ENCODE data around the gene TMEM40. TPM values are rescaled to one million over a fixed set of nuclear protein-coding genes. Genes with fewer than 3 reads are reported as not detected.

The TMEM40 gene
- total and polyA plus RNA-seq, 9 donors: 0.11 to 0.80 (median 0.20) TPM; not detected in 6

- Histone ChIP-seq H3K36me3 (no peaks in the 10 kb centered on the region), H3K27ac (no peak overlapping the region)
- intact Hi-C loops (cut with DNase I): no loop called here
Measured at GRCh38 chr3:12803371-12803770, 44.3 kb upstream of the TMEM40 start.

GRCh38 chr3:12799525-12800440 lies 40.7 kb upstream of the TMEM40 start:
- Histone ChIP-seq H3K4me1 (ENCODE audit: insufficient read depth) (peaks cover 2% of the 10 kb centered on the region), H3K4me3 (no peak overlapping the region), H3K27me3 (no peaks in the 10 kb centered on the region), H3K9me3 (no peaks in the 10 kb centered on the region), H3K36me3 (no peaks in the 10 kb centered on the region), H3K27ac (no peak overlapping the region)
- 88 to 92% (median 91%) methylated on average over 7 of the region's 7 CpGs for WGBS, 3 donors
- peak in 1 of 5 donors; percentile 29 for DNase-seq
- intact Hi-C loops (cut with DNase I): no loop called here
- TF ChIP-seq POLR2A (IDR thresholded peaks at IDR 0.05) (no peak), CTCF (IDR thresholded peaks at IDR 0.05) (no peak), EP300 (IDR thresholded peaks at IDR 0.05) (no peak)

More at GRCh38 chr3:12803371-12803770, 44.3 kb upstream of the TMEM40 start:
- DNase-seq: peak in 1 of 5 donors; percentile 18
- H3K27me3 ChIP-seq: no peaks in the 10 kb centered on the region
- no peaks in the 10 kb centered on the region for H3K9me3 ChIP-seq
- TF ChIP-seq CTCF (IDR thresholded peaks at IDR 0.05) (no peak), EP300 (IDR thresholded peaks at IDR 0.05) (no peak), POLR2A (IDR thresholded peaks at IDR 0.05) (no peak)
- no peak overlapping the region for H3K4me3 ChIP-seq
- 95 to 97% (median 96%) methylated on average over 12 of the region's 12 CpGs for WGBS, 3 donors
- no peaks in the 10 kb centered on the region for H3K4me1 ChIP-seq (ENCODE audit: insufficient read depth)

DNA sequence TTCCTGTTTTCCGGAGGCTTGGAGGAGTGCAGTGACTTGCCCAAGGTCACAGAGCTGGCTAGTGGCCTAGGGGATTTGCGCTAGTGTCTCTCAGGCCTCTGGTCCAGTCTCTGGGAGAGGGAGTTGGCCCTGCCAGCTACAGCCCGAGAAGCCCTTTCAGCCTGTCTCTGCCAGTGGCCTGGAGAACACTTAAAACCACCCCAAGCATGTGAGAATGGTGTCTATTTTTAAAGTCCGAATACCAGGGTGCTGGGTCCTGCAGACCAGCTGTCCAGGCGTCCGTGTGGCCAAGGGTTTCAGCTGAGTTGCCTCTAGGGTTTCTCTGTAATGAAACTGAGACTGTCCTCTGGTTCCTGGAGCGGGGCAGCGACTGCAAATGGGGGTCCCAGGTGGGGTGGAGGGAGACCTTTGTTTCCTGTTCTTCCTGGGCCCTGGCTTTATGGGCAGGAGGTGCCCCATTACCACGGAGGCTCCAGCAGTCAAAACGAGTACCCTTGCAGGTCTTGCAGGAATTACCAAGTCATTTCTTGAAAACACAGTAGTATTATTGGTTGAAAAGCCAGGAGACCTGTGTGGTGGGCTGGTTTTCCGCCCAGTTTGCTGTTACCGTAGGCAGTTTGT lies 39.6 kb upstream of the TMEM40 start:
- peaks cover 2% of the 10 kb centered on the region for H3K4me1 ChIP-seq (ENCODE audit: insufficient read depth)
- peak in 1 of 5 donors; percentile 30 for DNase-seq
- no peaks in the 10 kb centered on the region for H3K9me3 ChIP-seq
- TF ChIP-seq EP300 (IDR thresholded peaks at IDR 0.05) (no peak), CTCF (IDR thresholded peaks at IDR 0.05) (no peak), POLR2A (IDR thresholded peaks at IDR 0.05) (no peak)
- peak overlapping the region in 1 of 2 donors; percentile 79 for H3K27ac ChIP-seq
- H3K36me3 ChIP-seq: no peaks in the 10 kb centered on the region
- 52 to 57% (median 52%) methylated on average over 12 of the region's 12 CpGs for WGBS, 3 donors
- no peak overlapping the region for H3K4me3 ChIP-seq
- no peaks in the 10 kb centered on the region for H3K27me3 ChIP-seq
- intact Hi-C loops (cut with DNase I): no loop called here

GRCh38 chr3:12797892-12798558 lies 39.0 kb upstream of the TMEM40 start:
- no peak overlapping the region for H3K4me3 ChIP-seq

More at GRCh38 chr3:12797892-12798558, 39.0 kb upstream of the TMEM40 start:
- DNase-seq: peak in 1 of 5 donors; percentile 34
- peaks cover 2% of the 10 kb centered on the region for H3K4me1 ChIP-seq (ENCODE audit: insufficient read depth)
- peak overlapping the region; percentile 79 to 94 for H3K27ac ChIP-seq
- no peak for TF ChIP-seq POLR2A (IDR thresholded peaks at IDR 0.05)
- no peak for TF ChIP-seq EP300 (IDR thresholded peaks at IDR 0.05)
- TF ChIP-seq CTCF (IDR thresholded peaks at IDR 0.05): no peak
- H3K9me3 ChIP-seq: no peaks in the 10 kb centered on the region
- intact Hi-C loops (cut with DNase I): no loop called here
- WGBS, 3 donors: 38 to 46% (median 44%) methylated on average over 8 of the region's 8 CpGs
- H3K27me3 ChIP-seq: no peaks in the 10 kb centered on the region
- H3K36me3 ChIP-seq: no peaks in the 10 kb centered on the region
